Activated CD4-positive, alpha-beta T cell treated with anti-CD3 and anti-CD28 coated beads, Interleukin-2, Interleukin-4, amounts not matched to agents 100 ng/mL and 50 ng/mL, durations not matched to agents 16 hours and 8 hours (primary cell): Measurements from ENCODE around the gene KNSTRN.
A peak's percentile ranks its signal among the peaks of the same experiment; 100 is the strongest.

Experiments
- DNase-seq: peaks from one replicate; pipeline ENCODE4 v3.0.0-alpha.2; 2020; ENCODE audit warnings: low spot score

The KNSTRN gene

DNA sequence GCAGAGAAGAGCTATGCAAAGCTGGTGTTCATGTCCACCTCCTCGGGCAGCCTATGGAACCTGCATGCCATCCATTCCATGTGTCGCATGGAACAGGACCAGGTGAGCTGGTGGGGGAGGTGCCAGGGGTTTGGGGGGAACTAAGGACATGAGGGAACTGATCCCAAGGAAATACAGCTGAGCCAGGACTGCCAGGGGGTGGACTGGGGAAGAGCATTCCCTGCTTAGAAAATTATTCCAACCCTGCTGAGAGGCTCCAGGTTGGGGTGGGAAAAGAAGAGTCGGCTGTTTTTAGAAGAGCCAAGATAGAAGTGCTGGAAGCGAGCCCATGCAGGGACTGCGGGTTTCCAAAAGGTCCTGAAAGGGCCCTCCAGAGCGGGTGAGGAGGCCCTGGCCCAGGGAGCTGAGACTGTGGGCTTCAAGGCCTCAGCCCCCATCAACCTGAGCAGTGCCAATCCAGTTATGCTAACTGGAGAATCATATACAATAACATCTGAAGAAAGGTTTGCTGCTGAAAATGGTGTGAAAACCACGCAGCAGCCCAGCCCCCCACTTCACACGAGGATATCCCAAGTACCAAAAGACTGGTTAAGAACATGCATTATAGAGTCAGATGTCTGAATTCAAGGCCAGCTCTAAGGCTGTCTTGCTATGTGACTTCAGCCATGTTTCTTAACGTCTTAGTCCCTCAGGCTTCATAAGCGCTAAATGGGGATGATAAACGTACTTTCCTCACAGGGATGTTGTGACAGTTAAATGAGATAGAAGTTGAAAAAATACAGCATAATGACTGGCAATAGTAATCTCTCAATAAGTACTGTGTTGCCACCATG, 16.7 kb upstream of the KNSTRN start:
- DNase-seq: no peak

- DNase-seq: no peak
Observed at GRCh38 chr15:40366457-40367370, 15.8 kb upstream of the KNSTRN start.

GRCh38 chr15:40367371-40367685, 15.2 kb upstream of the KNSTRN start:
- no peak for DNase-seq

- DNase-seq: peak; percentile 91
Observed at GRCh38 chr15:40367686-40368611, 14.6 kb upstream of the KNSTRN start.

- DNase-seq: no peak
Observed at GRCh38 chr15:40368719-40369473, 13.6 kb upstream of the KNSTRN start.

GRCh38 chr15:40369474-40369869, 13.0 kb upstream of the KNSTRN start:
- DNase-seq: no peak

- no peak for DNase-seq
Observed at GRCh38 chr15:40369971-40370370, 12.6 kb upstream of the KNSTRN start.

DNA sequence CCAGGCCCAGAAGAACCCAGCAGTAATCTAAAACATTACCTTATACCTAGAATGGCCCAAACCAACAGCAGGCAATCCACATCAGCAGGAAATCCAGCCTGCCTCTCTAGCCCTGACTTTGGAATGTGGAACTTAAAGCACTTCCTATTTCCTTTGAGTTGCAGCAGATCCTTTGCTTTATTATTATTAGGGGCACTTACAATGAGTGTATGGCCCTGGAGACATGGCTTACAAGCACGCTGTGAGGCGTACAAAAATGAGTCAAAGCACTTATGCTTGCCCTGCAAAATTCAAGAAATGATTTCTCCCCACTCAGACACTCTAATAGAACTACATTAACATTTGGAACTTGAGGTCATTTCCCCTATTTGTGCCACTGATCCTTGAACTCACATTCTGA, 9.5 kb upstream of the KNSTRN start:
- no peak for DNase-seq

GRCh38 chr15:40377606-40378005, 4.9 kb upstream of the KNSTRN start:
- no peak for DNase-seq

DNA sequence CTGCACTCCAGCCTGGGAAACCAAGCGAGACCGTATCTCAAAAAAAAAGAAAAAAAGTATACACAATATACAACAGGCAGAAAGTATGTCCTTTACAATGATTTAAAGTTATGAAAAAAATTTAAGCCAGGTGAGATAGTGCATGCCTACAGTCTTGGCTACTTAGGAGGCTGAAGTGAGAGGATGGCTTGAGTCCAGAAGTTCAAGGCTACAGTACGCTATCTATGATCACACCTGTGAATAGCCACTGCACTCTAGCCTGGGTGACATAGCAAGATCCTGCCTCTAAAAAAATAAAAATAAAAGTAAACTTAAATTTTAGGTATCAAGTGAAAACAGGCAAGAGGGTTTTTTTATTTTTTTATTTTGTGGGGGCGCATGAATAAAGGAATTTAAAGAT, 3.1 kb upstream of the KNSTRN start:
- no peak for DNase-seq

- no peak for DNase-seq
Observed at GRCh38 chr15:40379853-40380252, 2.7 kb upstream of the KNSTRN start.

DNA sequence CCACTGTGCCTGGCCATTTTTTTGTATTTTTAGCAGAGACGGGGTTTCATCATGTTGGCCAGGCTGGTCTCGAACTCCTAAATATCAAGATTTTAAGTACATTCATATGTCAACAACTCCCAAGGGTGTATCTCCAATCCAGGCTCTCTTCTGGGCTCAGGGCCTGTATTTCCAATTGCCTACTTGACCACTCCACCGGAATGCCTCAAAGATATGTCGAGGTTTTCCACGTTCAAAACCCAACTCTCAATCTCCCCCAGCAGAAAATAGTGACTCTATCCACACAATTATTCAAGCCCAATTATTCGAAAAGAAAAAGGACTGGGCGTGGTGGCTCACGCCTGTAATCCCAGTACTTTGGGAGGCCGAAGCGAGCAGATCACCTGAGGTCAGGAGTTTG, 1.9 kb upstream of the KNSTRN start:
- no peak for DNase-seq

DNA sequence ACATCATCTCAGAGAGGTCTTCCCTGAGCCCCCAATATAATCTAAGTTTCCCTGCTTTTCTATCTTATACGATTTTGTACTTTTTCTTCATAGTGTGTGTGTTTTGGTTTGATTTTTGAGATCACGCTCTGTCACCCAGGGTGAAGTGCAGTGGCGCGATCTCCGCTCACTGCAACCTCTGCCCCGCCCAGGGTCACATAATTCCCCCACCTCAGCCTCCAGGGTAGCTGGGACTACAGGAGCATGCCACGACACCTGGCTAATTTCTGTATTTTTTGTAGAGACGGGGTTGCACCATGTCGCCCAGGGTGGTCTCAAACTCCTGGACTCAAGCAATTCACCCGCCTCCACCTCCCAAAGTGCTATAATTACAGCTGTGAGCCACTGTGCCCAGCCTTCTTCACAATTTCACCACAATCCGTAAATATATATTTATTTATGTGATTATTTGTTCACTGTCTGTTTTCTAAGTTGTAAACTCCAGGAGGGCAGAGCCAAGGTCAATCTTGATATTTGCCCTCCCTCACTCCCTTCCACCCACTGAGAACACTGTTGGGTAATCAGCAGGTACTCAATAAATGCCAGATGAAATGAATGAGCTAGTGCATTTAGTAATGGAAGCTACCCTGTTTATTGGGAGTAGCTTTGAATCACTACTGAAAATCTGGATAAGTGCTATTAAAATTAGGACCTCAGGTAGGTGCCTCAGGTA, 547 bp upstream of the KNSTRN start:
- no peak for DNase-seq

GRCh38 chr15:40386480-40386879, 4.0 kb downstream of the KNSTRN start:
- DNase-seq: no peak

DNA sequence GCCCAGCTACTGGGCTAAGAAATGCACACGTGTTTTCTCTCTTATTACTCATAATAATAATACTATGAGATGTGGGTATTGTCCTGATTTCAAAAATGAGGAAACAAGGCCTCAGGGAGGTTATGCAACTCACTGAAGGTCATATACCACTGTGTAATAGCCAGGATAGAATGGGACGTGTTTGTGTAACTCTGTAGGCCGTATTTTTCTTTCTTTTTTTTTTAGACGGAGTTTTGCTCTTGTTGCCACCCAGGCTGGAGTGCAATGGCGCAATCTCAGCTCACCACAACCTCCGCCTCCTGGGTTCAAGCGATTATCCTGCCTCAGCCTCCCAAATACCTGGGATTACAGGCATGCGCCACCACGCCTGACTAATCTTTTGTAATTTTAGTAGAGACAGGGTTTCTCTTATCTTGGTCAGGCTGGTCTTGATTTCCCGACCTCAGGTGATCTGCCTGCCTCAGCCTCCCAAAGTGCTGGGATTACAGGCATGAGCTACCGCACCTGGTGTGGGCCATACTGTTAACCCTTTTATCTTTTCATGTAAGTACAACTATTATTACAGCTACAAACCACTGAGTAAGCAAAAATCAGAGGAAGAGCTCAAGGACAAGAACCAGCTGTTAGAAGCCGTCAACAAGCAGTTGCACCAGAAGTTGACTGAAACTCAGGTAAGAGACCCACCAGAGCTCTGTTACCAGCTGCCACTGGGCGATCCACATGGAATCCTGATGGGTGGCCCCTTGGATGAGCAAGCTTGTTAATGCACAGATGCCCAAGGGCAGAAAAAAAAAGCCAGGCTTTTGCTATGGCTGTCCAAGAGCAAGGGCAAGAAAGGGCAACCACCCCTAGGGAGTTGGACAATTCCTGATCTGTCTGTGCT, 6.7 kb downstream of the KNSTRN start:
- no peak for DNase-seq

DNA sequence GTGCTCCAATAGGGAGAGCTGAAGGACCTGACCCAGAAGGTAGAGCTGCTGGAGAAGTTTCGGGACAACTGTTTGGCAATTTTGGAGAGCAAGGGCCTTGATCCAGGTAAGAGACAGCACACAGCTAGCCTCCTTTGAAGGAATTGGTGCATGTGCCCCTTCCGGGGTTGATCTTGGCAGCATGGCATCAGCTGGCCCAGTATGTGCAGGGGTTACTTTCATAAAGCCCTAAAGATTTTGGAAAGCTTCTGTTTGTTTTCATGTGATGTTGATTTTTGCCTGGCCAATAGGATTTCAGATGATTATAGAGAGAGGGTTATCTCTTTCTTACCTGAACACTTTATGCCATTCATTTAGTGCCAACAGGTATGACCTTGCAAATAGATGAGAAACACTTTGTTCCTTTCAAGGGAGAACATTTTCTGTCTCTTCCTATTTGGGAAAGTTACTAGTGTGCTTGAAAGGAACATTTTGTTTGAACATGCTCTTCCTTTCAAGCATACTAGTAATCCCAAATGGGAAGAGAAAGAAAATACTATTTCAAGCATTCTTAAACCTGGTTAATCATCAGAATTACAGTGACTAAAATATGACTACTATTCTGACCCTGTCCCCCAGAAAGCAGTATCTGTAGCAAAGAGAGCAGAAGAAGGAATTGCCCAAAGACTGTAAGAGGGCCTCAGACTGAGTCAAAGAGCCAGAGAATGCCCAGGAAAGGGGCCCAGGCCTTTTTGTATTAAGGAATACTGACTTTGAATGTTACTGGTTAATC, 7.5 kb downstream of the KNSTRN start:
- DNase-seq: no peak

GRCh38 chr15:40392986-40393948, 10.7 kb downstream of the KNSTRN start:
- DNase-seq: no peak
